ENCODE measurements around the gene FBXO31.
A peak's percentile ranks its signal among the peaks of the same experiment; 100 is the strongest.
"Not testable (repeated sequence)": the region's sequence is repeated elsewhere in the genome, so short reads cannot be mapped to it uniquely, and the experiment has no call there.

Gene FBXO31

DNA sequence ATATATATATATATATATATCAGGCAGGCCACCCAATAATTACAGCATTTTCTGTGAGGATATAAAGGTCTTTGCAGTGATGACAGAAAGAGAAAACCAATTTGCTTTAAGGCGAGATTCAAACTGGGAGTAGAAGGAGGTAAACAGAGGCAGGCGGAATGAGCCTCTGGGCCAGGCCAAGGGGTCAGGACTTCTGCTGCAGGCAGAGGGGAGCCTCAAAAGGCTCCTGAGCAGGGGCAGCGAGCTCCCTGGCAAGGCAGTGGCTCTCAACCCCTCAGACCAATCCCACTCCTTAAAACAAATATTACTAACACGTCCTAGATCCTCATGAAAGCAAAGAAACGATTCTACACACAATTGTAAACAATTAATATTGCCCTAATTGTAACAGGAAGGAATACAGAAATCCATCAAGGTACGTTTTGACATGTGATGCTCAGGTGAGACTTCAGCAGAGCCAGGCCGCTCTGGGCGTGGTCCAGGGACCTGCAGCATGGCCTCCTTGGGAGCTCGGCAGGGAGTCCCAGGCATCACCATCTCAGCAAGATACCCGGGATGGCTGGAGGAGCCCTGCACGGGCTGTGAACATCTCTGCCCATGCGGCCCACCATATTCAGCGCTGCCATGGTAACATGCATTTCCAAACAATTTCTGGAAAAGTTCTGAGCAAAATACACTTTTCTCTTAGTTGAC, 18.4 kb downstream of the FBXO31 start:
- no peak for DNase-seq (ENCODE audit: low read depth in 2 of 2)

GRCh38 chr16:87363771-87364455, 19.7 kb downstream of the FBXO31 start:
- no peak for DNase-seq (ENCODE audit: low read depth in 2 of 2)

- DNase-seq (ENCODE audit: low read depth in 2 of 2) = not testable (repeated sequence)
Observed at GRCh38 chr16:87362828-87363559, 20.6 kb downstream of the FBXO31 start.

GRCh38 chr16:87361916-87362619, 21.5 kb downstream of the FBXO31 start:
- no peak for DNase-seq (ENCODE audit: low read depth in 2 of 2)

- no peak for DNase-seq (ENCODE audit: low read depth in 2 of 2)
Observed at GRCh38 chr16:87360862-87361610, 22.5 kb downstream of the FBXO31 start.

DNA sequence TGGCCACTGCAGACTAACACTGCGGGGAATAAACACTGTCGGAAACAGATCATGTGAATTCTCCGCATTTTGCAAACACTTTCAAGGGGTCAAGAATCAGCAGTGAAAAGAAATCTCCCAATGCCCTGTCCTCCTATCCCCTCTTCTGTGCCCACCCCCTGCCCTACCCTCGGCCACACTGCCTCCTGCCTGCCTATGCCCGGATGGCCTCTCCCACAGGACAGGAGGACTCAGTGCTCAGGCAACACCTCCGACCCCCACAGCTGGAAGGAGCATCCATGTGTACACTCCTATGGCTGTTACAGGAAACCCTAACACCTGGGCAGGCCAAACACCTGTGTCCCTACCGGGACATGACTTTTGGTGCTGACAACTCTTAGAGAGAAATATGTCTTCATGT, 24.5 kb downstream of the FBXO31 start:
- DNase-seq (ENCODE audit: low read depth in 2 of 2) = no peak

GRCh38 chr16:87358696-87359095, 24.9 kb downstream of the FBXO31 start:
- no peak for DNase-seq (ENCODE audit: low read depth in 2 of 2)

- no peak for DNase-seq (ENCODE audit: low read depth in 2 of 2)
Observed at GRCh38 chr16:87358250-87358649, 25.3 kb downstream of the FBXO31 start.

DNA sequence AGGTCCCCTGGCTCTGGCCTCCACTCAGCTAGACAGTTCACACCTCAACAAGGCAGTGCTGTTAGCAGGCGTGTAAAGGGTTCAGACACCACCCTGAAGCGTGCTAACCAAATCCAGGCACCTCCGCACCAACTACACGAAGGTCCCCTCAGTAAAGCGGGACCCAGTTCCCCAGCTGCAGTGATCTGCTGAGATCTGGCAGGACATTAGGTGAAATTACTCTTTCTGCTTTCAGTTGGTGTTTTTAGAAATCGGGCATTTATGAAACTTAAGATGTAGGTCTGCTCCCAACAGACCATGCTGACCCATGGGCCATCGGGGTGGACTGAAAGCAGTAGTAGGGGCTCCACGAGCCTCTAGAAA, 27.1 kb downstream of the FBXO31 start:
- no peak for DNase-seq (ENCODE audit: low read depth in 2 of 2)

DNA sequence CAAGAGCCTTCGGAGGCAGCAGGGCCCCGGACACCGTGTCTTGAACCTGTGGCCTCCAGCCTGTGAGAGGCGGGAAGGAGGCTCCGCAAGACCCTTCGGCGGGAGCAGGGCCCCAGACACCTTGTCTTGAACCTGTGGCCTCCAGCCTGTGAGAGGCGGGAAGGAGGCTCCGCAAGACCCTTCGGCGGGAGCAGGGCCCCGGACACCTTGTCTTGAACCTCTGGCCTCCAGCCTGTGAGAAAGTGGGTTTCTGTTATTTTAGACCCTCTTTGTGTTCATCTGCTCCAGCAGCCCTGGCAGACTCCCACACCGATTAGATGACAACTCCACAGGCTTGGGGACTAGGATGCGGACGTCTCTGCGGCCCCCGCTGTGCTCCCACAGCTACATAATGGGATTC, 30.0 kb downstream of the FBXO31 start:
- DNase-seq (ENCODE audit: low read depth in 2 of 2) = no peak

DNA sequence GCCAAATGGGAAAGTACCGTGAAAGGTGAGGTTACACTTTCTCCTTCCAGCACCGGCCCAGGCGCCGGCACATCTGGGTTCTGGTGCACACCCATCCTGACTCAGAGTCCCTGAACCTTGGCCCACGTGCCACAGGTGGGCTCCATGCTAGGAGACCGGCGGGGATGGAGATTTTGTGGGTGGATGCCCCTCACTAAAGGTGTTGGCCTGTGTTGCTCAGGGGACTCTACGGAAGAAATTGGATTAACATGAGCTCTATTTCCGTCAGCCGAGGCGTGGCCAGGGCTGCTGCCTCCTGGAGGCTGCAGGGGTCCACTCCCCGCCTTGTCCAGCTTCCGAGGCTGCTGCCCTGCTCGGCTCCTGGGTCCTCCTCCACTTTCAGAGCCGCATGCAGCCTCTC, 30.8 kb downstream of the FBXO31 start:
- no peak for DNase-seq (ENCODE audit: low read depth in 2 of 2)

DNA sequence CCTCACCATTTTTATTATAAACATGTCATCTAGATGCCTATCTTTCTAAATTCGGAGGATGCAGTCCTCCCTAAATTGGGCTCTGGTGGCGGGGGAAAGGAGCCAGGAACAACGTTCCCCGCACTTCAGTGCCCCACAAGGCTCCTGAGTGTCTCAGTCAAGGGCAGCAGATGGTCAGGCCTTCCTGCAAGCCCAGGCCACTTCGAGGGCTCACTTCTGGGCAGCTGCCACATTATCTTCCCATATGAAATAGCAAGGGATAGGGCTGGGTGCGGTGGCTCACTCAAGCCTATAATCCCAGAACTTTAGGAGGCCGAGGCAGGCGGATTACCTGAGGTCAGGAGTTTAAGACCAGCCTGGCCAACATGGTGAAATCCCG, 32.3 kb downstream of the FBXO31 start:
- DNase-seq (ENCODE audit: low read depth in 2 of 2) = no peak

GRCh38 chr16:87350681-87351319, 32.8 kb downstream of the FBXO31 start:
- no peak for DNase-seq (ENCODE audit: low read depth in 2 of 2)

DNA sequence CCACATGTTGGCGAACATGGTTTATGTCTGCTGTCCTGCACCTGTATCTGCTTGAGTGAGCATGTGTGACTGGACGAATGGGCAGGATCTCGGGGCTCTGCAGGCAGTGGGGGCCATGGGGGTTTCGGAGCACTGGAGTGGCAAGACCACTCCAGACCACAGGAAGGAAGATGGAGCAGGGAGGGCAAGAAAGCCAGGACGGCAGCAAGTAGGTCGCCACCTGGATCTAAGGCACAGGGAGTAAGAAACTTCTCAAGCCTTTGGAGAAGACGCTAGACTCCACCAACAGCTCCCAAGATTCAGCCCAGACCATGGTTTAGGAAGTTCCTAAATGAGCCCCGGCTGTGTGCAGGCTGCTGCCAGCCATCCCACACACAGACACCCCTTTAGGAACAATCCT, 33.5 kb downstream of the FBXO31 start:
- DNase-seq (ENCODE audit: low read depth in 2 of 2) = no peak

DNA sequence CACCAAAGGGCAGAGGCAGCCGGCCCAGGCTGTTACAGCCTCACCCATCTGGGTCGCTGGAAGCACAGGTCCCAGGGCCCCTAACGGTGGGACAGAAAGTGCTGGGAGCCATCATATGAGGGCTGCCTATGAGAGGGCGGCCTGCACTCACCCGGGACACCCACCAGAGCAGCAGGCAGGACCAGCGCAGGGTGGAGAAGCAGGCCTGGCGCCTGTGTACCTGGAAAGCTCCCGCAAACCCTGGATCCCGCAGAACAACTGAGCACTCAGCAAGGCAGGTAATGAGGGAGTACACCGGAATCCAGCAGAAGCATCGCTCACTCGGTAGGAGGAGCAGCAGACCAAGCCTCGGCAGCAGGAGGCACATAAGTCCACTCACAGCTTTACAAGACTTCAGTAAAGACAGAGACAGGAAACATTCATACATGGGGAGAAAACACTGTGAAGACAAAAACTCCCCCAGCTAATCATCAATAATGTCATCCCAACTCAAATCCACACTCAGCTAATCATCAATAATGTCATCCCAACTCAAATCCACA, 34.9 kb downstream of the FBXO31 start:
- no peak for DNase-seq (ENCODE audit: low read depth in 2 of 2)

DNA sequence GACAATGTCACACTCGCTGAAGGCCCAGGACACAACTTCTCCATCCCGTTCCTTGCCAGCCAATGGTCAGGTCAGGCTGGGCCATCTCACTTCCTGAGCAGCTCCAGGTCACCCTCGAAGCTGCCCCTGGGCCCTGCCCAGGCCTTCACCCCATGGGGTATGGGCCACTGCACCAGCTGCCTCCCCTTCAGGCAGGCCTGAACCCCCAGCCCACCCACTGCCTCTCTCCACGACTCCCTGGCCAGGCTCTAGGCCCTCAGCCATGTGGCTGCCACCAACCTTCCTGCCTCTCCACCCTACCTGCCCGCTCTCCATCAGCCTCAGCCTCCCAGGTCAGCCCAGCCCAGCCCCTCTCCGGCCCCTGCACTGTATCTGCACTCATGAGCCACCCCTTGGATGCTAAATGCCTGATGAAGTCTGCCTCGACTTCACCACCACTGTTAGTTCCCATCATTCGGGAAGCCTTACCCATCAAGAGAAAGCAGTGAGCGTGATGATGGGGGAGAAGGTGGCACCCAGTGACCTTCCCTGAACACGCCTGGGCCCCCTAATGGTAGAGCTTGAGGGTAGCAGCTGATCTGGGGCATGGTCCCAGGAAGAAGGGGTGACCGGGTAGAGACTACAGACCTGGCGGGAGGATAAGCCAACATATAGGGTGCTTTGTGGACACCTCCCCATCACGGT, 35.5 kb downstream of the FBXO31 start:
- no peak for DNase-seq (ENCODE audit: low read depth in 2 of 2)

GRCh38 chr16:87346517-87347060, 37.0 kb downstream of the FBXO31 start:
- DNase-seq (ENCODE audit: low read depth in 2 of 2) = no peak

- DNase-seq (ENCODE audit: low read depth in 2 of 2) = no peak
Observed at GRCh38 chr16:87345726-87346424, 37.7 kb downstream of the FBXO31 start.

- DNase-seq (ENCODE audit: low read depth in 2 of 2) = peak; percentile 12 to 31
Observed at GRCh38 chr16:87344931-87345631, 38.5 kb downstream of the FBXO31 start.
